ENCODE data around the gene FBN3. TPM values are rescaled to one million over a fixed set of nuclear protein-coding genes. Genes with fewer than 3 reads are reported as not detected.
A peak's percentile ranks its signal among the peaks of the same experiment; 100 is the strongest.

Gene FBN3
- total RNA-seq, 1 experiment from 2014 or later: not detected

DNA sequence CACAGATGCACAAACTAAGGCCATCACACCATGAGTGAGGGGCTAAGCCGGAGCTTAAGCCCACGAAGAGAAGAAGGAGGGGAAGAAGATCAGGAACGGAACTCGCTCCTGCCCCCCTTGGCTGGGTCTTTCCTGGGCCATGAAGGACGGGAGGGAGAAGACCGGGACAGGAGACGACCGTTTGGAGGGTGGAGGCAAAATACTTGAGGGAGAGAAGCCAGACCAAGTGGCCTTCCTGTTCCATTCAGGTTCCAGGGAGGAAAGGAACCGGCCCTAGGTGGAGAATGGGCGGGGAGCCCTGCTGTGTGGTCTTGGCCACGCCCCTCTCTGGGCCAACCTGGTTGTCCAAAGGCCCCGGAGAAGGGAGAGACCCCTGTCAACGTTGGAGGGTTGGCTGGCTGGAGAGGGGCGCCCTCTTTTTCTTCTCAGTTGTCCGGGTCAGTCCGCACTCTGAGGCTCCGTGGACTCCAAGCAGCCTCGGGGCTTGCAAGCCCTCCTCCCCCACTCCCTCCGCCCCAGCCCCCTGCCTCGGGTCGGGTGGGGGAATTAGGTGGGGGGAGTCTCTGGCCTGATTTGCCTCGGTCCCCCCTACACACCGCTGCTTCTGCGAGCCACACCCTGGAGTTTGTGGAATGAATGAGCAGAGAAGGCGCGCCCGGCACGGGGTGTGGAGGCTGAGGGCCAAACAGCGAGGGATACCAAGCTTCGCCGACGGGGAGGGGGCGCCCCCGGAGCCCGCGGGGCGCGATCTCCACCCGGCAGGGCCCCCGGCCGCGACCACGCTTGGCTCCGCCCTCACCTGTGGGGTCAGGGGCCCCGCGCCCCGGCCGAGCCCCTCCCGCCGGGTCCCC, 757 bp downstream of the FBN3 start:
- DNase-seq (ENCODE audit: low read depth): peak; percentile 26

DNA sequence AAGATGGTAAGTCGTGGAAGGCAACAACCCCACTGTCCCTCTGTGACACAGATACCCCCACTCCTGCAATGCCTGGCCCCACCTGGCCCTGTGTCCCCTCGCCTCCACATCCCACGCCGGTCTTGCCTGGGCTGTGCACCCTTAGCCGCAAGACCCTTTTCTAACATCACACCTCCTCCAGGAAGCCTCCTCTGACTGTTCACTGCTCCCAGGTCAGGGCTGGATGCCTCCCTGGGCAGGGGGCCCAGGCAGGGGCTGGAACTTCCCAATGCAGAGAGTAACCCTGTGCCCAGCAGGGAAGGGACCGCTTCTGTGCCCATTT, 1.3 kb downstream of the FBN3 start:
- DNase-seq (ENCODE audit: low read depth): no peak

DNA sequence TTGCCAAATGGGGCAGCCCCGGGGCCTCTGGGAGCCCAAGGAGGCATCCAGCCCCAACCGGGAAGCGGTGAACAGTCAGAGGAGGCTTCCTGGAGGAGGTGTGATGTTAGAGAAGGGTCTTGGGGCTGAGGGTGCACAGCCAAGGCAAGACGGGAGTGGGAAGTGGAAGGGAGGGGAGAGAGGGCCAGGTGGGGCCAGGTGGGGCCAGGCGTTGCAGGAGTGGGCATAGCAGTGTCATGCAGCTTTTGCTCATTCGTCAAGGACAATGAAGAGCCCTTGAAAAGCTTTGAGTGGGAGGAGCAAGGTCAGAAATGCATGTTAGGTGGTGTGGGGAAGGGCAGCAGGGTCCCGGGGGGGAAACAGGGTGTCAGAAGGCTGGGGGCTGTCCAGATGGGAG, 1.8 kb downstream of the FBN3 start:
- no peak for DNase-seq (ENCODE audit: low read depth)

DNA sequence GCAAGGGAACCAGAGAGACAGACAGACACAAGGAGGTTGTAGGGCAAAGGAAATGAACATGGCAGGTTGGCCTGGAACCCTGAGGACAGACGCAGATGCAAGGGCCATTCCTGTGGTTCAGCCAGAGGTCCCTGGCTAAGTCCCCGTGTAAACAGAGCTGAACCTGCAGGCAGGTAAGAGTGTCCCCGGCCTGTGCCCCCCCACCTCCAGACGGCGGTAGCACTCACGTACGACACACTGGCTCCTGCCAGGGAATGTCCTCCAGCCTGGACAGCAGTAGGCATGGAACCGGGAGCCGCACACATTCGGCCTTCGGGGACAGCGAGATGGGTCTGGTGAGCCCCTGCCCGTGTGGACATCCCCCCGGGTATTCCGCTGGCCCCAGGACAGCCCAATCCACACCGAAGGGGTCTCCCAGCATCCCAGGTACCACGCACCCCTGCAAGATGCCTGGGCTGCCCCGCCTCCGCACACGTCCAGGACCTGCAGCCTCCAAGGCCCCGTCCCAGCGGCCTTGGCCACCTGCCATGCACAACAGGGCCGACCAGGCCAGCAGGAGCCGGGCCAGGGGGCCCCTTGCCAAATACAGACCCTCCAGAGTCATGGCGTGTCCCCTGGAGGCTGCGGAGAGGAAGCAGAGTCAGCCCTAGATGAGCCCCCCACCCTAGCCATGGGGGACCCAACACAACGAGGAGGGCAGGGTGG, 2.4 kb downstream of the FBN3 start:
- no peak for DNase-seq (ENCODE audit: low read depth)

DNA sequence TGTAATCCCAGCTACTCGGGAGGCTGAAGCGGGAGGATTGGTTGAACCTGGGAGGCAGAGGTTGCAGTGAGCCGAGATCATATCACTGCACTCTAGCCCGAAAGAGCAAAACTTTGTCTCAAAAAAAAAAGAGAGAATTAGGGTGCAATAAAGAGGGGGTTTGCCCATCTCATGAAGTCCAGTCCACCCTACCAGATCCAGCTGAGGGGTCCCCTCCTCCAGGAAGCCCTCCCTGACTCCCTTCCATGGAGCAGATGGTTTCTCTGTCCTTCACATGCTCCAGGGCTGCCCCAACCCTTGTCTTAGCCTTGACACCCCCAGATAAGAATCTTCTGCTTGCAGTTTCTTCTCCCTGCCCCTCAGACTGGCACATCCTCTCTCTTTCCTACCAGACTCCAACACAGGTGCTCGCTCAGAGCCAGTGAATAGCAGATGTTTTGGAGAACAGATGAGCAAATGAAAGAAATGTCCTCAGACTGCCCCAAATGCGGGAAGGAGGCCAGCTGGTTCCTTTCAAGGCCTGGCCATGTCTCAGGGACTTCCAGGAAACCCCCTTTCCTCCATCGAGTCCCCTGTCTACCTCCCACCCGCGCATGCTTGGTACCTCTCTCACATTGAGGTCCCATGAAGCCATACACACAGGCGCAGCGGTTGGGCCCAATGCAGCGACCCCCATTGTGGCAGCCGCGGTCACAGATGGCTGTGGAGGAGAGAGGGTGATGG, 5.0 kb downstream of the FBN3 start:
- no peak for DNase-seq (ENCODE audit: low read depth)

DNA sequence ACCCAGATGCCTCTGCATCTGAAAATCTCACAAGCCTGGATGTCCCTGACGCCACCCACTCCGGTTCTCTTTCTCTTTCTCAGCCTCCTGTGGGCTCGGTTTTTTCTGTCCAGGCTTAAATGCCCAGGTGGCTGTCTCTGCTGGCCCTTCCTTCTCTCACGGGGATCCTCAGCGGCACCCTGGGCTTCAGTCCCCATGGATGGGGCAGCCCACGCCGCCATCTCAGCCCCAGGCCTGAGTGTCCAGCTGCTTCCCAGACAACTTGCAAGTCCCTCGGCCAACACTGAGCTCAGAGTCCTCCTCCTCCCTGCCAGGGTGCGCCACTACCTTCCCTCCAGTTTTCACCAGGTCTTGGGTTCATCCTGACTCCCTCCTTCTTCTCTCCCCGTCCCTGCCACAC, 6.4 kb downstream of the FBN3 start:
- DNase-seq (ENCODE audit: low read depth): no peak

DNA sequence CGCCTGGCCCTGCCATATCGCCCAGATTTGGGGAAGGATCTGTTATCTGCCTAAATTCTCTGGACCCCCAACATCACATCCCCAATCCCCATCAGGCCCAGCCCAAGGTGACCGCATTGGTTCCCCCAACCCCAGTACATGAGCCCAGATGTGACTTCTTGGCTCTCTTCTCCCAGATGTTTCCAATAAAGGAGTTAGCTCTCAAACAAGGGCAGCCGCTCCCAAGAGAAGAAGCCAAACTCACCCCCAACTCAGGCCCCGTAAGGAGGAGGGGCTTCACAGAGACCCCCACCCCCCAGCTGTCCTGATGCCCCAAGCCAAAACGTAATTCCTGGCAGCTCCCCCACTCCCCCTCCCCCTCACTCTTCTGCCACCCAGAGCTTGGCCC, 6.9 kb downstream of the FBN3 start:
- no peak for DNase-seq (ENCODE audit: low read depth)

DNA sequence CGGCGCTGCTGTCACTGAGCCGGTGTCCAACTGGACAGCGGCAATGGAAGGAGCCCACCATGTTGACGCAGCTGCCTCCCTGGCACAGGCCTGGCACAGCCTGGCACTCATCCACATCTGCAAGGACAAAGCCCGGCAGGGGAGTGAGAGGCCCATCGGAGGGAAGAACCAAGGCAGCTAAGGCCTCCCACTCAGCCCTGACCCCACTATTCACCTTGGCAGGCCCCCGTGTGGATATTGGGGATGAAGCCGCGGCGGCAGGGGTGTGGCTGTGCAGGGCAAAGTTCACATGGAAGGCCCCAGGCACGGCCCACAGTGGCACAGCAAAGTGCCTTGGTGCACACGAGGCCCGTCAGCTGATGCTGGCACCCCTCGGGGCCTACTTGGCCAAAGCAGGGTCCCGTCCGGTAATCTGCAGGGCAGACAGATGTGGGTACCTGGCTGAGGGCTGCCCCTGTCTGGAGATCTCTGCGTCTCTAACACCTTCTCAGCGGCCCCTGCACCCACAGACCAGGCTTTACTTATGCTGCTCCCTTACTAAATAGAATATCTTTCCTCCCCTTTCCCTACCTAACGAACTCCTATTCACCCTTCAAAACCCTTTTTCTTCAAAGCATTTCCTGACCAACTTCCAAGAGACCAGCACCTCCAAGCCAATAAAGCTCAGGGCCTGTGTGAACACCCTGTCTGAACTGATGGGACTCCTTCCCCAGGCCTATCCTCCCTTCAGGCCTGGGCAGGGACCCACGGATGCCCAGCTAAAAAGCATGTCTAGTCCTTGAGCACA, 7.5 kb downstream of the FBN3 start:
- DNase-seq (ENCODE audit: low read depth): no peak

DNA sequence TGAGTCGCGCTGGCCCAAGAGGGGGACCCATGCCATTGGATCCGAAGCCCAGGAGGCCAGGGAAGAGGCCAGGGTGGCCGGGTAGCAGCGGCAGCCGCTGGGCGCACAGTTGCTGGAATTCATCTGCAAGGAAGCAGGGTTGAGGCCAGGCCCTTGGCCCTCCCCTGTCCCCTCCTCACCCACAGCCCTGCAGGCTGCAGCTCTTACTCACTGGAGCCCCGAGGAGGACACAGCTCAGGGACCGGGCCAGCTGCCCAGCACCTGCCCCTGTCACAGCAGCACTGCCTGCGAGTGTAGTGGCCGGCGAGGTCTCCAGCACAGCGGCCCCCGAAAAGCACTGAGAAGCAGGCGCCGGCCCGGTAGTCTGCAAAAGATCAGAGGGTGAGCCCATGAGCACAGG, 11.2 kb downstream of the FBN3 start:
- no peak for DNase-seq (ENCODE audit: low read depth)

DNA sequence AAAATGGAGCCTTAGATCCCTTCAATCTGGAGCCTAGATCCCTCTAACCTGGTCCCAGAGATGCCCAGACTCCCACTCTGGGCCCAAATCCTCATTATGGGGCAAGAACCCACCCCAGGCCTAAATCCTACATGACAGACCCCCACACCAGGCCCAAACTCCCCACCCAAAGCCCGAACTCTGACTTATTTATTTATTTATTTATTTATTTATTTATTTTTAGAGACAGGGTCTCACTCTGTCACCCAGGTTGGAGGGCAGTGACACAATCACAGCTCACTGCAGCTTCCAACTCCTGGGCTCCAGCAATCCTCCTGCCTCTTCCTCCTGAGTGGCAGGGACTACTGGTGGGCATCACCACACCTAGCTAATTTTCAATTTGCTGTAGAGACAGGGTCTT, 12.0 kb downstream of the FBN3 start:
- DNase-seq (ENCODE audit: low read depth): no peak

DNA sequence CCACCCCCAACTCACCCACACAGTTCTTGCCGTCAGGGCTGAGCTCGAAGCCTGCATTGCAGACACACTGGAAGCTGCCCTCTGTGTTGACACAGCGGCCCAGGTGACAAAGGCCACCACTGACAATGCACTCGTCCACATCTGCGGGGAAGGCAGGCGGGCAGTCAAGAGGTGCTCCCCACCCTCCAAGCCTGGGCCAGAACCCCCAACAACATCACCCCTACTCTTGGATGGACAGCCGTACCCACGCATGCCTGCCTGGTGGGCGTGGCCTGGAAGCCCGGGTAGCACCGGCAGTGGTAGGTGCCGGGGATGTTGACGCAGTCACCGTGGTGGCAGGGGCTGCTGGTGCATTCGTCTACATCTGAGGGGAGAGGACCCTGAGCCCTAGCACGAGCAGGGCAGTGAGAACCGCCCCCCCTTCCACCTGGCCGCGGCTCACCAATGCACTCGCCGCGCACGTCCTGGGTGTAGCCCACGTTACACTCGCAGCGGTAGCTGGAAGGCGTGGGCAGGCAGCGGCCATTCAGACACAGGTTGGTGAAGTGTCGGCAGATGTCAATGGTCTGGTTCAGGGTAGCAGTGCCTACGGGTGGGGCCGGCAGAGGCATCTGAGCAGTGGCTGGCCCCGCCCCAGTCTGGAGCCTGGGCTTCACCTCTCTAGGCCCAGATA, 13.3 kb downstream of the FBN3 start:
- DNase-seq (ENCODE audit: low read depth): no peak

DNA sequence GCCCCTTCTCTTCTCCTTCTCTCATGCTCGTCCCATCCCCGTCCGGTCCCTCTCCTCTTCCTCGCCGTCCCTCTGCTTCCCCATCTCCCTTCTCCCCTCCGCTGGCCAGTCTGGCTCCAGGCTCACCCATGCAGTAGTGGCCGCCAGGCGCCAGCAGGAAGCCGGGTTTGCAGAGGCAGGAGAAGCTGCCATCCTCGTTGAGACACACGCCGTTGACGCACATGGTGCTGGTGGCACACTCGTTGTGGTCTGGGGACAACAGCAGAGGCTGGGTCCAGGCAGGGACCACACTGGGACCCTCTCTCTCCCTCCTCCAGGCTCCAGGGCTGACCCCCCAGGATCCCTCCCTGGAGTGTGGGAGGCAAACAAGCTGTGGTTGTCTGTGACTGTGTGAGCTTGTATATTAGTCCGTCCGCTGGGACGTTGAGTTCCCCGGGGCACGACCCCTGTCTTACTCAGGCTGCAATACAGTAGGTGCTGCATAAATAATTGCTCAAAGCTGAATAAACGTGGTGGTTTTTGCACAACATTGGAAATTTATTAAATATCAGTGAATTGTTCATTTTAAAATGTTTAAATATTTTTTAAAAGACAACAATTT, 16.4 kb downstream of the FBN3 start:
- DNase-seq (ENCODE audit: low read depth): no peak

DNA sequence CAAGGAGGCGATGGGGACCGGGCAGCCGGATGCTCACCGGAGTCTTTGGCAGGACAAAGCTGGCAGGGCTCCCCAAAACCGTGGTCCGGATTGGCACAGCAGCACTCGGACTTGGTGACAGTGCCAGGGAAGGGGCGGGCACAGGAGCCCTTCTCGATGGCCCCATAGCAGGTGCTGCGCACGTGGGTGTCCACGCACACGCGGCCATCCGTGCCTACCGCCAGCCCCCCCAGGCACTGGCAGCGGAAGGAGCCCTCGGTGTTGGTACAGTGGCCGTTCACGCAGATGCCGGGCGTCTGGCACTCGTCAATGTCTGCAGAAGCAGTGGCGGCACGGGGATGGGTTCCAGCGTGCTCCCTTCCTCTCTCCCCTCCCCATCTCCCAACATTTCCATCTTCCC, 17.9 kb downstream of the FBN3 start:
- DNase-seq (ENCODE audit: low read depth): no peak

DNA sequence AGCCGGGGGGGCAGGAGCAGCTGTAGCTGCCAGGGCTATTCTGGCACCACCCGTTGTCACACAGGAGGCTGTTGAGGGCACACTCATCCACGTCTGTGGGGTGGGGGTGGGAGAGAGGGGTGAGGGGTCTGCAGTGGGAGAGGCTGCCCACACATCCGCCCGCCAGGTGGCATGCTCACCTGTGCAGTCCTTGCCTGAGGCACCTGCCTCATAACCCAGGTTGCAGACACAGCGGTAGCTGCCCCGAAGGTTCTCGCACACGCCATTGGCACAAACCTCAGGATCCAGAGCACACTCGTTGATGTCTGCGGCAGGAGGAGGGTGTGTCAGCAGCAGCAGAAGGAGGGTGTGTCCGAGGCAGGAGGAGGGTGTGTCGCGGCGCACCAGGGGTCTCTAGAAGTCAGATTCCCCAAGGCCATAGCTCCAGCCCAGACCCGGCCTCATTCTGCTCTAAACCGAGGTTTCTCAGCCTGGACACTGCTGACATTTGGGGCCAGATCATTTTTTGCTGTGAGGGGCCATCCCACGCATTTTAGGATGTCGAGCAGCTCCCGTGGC, 20.3 kb downstream of the FBN3 start:
- no peak for DNase-seq (ENCODE audit: low read depth)

DNA sequence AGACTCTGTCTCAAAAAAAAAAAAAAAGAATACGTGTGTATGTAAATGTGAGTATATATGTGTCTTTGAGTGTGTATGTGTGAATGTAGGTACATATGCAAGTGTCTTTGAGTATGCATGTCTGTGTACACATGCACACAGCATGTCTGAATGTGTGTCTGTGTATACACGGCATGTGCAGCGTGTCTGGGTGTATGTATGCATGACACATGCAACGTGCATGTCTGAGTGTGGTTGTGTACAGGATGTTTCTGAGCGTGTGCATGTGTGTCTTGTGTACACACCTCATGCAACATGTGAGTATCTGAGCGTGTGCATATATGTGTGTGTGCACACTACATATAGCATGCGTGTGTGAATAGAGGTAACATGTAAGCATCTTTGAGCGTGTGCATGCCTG, 20.8 kb downstream of the FBN3 start:
- DNase-seq (ENCODE audit: low read depth): no peak

DNA sequence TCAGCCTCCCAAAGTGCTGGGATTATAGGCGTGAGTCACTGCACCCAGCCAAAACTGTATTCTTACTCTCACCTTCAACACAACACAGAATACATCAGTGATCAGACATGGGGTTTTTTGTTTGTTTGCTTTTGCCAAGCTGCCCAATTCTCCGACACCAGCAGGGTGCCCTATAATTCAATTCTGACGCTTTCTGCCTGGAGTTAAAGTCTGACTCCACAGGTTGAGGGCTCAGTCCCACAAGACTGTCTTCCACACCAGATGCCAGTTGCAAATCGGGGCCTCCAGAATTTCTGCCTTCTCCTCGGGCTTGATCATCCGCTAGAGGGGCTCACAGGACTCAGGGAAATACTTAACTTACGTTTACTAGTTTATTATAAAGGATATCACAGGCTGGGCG, 22.1 kb downstream of the FBN3 start:
- no peak for DNase-seq (ENCODE audit: low read depth)

DNA sequence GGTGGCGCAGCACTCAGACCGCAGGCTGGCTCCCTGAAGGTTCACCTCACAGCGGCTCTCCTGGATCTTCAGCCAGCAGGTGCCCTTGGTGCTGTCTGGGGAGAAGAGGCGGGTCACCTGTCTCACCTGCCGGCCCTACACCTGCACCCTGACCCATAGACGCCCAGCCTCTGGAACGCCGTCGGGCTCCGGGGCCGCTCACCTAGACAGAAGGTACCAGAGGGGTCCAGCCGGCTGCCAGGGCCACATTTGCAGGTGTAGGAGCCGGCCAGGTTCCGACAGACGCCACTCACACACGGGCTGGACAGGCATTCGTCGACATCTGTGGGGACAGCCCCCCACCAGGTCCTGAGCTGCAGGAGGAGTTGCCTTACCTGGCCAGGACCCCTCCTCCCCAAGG, 22.9 kb downstream of the FBN3 start:
- no peak for DNase-seq (ENCODE audit: low read depth)

DNA sequence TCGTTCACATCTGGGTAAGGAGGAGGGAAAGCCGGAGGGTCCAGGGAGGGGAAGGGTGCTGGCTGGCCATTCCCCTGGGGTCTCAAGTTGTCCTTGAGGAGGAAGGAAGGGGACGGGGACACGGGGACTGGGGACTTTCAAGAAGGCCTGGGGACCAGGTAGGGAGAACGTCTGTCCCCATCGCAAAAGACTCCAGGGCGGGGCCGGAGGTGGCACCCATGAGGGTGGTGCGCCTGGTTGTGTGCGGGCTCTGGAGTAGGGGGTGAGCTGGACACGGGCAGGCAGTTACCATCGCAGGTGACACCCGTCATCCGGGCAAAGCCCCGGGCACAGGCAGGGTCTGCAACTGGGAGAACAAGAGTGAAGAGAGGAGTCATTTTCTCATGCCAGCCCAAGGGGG, 23.4 kb downstream of the FBN3 start:
- DNase-seq (ENCODE audit: low read depth): no peak

DNA sequence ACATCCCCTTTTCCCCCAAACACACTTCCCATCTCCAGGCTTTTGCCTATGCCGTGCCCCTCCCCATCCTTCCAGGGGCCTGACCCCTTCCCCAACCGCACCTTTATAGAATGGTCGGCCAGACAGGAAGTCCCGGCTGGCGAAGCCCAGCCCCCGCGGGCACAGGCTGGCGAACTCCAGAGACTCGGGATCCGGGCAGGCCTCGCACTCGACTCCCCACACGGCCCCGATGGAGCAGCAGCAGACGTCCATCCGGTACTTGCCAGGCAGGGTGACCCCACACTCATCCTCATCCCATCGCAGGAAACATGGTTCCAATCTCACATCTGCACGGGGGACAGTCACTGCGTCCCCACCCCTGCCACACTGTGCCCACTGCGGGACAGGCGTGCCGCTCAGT, 25.7 kb downstream of the FBN3 start:
- no peak for DNase-seq (ENCODE audit: low read depth)

DNA sequence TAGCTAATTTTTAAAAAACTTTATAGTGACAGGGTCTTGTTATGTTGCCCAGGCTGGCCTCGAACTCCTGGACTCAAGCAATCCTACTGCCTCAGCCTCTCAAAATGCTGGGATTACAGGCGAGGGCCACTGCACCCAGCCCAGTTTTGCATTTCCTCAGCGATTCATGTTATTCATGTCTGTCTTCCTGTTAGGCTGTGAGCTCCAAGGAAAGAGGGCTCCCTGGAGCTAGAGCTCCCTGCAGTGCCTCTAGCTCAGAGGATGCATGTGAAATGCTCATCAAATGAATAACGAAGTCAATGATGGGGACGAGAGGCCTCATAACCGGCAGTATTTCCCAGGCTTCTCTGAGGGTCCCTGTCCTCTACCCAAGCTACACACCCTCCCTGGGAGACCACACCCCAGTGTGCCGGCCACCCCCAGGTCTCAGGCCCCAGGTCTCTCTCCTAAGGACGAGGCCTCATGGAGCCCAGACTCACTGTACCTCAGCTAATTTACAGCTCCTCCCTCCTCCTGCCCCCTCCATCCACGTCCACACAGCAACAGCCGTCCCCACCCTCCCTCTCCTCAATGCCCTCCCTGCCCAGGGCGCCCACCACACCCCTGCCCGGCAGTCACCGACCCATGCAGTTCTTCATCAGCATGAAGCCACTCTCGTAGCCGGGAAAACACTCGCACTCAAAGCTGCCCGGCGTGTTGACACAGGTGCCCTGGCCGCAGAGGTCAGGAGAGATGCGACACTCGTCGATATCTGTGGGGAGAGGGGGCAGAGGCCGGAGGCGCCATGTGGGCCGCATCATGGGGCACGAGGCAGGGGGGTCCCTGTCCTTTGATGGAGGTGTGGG, 28.5 kb downstream of the FBN3 start:
- DNase-seq (ENCODE audit: low read depth): no peak
